A549 (cell line): ENCODE data around the gene SIGLECL1.

Experiments used
- CHD4 ChIP-seq: fragments of 200-600 bp; sonication (generic); IDR thresholded peaks from 2 replicates; pipeline ENCODE4 v1.6.1; 2016; ENCODE audit warnings: antibody characterized with exemption, mild to moderate bottlenecking, borderline replicate concordance
- EP300 ChIP-seq, 2 experiments: fragments of >200 bp; sonication (Bioruptor Twin); formaldehyde crosslinking; IDR thresholded peaks; 2 replicates in 1 of 2; 3 replicates in 1 of 2; pipeline ENCODE4 v1.6.1; 2016 to 2017
- ESRRA ChIP-seq: fragments of 150-350 bp; IDR thresholded peaks from 2 replicates; pipeline ENCODE4 v1.6.1; 2014; ENCODE audit warnings: mild to moderate bottlenecking, low read length, borderline replicate concordance
- GATA3 ChIP-seq: IDR thresholded peaks from 2 replicates; pipeline ENCODE4 v1.6.1; 2012; ENCODE audit warnings: borderline replicate concordance
- JUNB ChIP-seq: fragments of >200 bp; sonication (Bioruptor Twin); formaldehyde crosslinking; IDR thresholded peaks from 2 replicates; pipeline ENCODE4 v1.6.1; 2016
- MYC ChIP-seq: IDR thresholded peaks from 2 replicates; pipeline ENCODE4 v1.6.1; 2012; ENCODE audit warnings: mild to moderate bottlenecking, inconsistent platforms, low read length, improper control_type of control experiment, borderline replicate concordance
- NR3C1 ChIP-seq: fragments of >200 bp; sonication (Bioruptor Twin); formaldehyde crosslinking; IDR thresholded peaks from 3 replicates; pipeline ENCODE4 v1.6.1; 2017
- POLR2A ChIP-seq: IDR thresholded peaks from 2 replicates; pipeline ENCODE4 v1.6.1; 2012; ENCODE audit warnings: mild to moderate bottlenecking, low read length
- SREBF2 ChIP-seq: fragments of 450-650 bp; IDR thresholded peaks from 2 replicates; pipeline ENCODE4 v1.6.1; 2014; ENCODE audit warnings: mild to moderate bottlenecking, moderate library complexity
- TP53 ChIP-seq: fragments of 250-450 bp; sonication (Bioruptor Pico); IDR thresholded peaks from 2 replicates; pipeline ENCODE4 v1.5.0; 2021; ENCODE audit warnings: mild to moderate bottlenecking, moderate library complexity
- TF ChIP-seq, protein P1 (sequence below): fragments of >200 bp; sonication (Bioruptor Twin); formaldehyde crosslinking; IDR thresholded peaks from 3 replicates; pipeline ENCODE4 v1.5.1; 2016
- TF ChIP-seq, protein P2 (sequence below): fragments of 450-650 bp; IDR thresholded peaks from 2 replicates; pipeline ENCODE4 v1.6.1; 2014; ENCODE audit warnings: antibody characterized with exemption
- TF ChIP-seq, protein P3 (sequence below): fragments of 200-600 bp; sonication (generic); IDR thresholded peaks from 2 replicates; pipeline ENCODE4 v1.6.1; 2016; ENCODE audit warnings: antibody characterized with exemption, mild to moderate bottlenecking, moderate library complexity

DNA sequence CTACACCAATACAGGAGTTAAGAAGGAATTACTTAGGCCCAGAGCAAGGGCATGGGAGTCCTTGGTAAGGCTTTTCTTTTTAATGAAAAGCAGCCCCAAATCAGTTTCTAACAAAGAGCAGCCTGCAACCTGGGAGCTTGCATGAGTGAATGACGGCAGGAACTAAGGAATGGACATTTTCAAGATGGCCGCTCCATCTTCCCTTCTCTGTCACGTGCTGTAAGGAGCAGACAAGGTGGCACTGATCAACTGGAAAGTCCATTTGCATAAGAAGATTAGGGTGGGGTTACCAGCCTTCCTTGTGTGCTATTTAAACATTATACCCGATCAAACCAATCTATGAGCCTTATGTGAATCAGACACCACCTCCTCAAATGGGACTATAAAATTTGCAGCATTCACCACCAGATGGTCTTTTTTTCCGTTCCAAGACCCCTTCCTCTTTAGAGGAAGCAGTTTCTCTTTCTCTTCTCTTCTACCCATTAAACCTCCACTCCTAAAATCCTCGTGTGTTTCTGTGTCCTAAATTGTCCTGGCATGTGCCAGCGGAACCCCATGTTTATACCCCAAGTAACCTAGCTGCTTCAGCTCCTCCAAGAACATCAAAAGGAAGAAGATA, 2.8 kb upstream of the SIGLECL1 start:
- TF ChIP-seq, protein P1, sequence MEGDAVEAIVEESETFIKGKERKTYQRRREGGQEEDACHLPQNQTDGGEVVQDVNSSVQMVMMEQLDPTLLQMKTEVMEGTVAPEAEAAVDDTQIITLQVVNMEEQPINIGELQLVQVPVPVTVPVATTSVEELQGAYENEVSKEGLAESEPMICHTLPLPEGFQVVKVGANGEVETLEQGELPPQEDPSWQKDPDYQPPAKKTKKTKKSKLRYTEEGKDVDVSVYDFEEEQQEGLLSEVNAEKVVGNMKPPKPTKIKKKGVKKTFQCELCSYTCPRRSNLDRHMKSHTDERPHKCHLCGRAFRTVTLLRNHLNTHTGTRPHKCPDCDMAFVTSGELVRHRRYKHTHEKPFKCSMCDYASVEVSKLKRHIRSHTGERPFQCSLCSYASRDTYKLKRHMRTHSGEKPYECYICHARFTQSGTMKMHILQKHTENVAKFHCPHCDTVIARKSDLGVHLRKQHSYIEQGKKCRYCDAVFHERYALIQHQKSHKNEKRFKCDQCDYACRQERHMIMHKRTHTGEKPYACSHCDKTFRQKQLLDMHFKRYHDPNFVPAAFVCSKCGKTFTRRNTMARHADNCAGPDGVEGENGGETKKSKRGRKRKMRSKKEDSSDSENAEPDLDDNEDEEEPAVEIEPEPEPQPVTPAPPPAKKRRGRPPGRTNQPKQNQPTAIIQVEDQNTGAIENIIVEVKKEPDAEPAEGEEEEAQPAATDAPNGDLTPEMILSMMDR: no peak
- TF ChIP-seq POLR2A (no peak), NR3C1 (no peak), GATA3 (no peak), ESRRA (no peak), CHD4 (no peak), EP300 (IDR thresholded peaks at IDR 0.05) (no peak), MYC (no peak), TP53 (CRISPR knock-in tag) (no peak), JUNB (no peak), SREBF2 (no peak)
- TF ChIP-seq, protein P2, sequence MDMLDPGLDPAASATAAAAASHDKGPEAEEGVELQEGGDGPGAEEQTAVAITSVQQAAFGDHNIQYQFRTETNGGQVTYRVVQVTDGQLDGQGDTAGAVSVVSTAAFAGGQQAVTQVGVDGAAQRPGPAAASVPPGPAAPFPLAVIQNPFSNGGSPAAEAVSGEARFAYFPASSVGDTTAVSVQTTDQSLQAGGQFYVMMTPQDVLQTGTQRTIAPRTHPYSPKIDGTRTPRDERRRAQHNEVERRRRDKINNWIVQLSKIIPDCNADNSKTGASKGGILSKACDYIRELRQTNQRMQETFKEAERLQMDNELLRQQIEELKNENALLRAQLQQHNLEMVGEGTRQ: no peak
- TF ChIP-seq, protein P3, sequence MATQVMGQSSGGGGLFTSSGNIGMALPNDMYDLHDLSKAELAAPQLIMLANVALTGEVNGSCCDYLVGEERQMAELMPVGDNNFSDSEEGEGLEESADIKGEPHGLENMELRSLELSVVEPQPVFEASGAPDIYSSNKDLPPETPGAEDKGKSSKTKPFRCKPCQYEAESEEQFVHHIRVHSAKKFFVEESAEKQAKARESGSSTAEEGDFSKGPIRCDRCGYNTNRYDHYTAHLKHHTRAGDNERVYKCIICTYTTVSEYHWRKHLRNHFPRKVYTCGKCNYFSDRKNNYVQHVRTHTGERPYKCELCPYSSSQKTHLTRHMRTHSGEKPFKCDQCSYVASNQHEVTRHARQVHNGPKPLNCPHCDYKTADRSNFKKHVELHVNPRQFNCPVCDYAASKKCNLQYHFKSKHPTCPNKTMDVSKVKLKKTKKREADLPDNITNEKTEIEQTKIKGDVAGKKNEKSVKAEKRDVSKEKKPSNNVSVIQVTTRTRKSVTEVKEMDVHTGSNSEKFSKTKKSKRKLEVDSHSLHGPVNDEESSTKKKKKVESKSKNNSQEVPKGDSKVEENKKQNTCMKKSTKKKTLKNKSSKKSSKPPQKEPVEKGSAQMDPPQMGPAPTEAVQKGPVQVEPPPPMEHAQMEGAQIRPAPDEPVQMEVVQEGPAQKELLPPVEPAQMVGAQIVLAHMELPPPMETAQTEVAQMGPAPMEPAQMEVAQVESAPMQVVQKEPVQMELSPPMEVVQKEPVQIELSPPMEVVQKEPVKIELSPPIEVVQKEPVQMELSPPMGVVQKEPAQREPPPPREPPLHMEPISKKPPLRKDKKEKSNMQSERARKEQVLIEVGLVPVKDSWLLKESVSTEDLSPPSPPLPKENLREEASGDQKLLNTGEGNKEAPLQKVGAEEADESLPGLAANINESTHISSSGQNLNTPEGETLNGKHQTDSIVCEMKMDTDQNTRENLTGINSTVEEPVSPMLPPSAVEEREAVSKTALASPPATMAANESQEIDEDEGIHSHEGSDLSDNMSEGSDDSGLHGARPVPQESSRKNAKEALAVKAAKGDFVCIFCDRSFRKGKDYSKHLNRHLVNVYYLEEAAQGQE: no peak
